Subcutaneous adipose tissue (tissue), 4 donors: Measurements from ENCODE around the gene LCNL1. TPM values are rescaled to one million over a fixed set of nuclear protein-coding genes. Genes with fewer than 3 reads are reported as not detected.

Source experiments
- CTCF ChIP-seq: fragments of 450-650 bp; IDR thresholded peaks from one replicate; pipeline ENCODE4 v1.5.1; 2016; ENCODE audit warnings: low read depth, mild to moderate bottlenecking, control low read depth, antibody characterized with exemption, moderate library complexity
- total RNA-seq, 4 donors: library from RNA; depleted of rRNA; stranded (reverse); fragments of >200 nt; gene quantifications; one replicate each; pipeline ENCODE4 v1.1.0, GENCODE V29; 2016

Gene LCNL1
- total RNA-seq, 4 donors from 2014 or later, result not detected

GRCh38 chr9:136958473-136958872 is 24.3 kb upstream of the LCNL1 start:
- no peak for TF ChIP-seq CTCF

GRCh38 chr9:136958898-136959850 is 23.6 kb upstream of the LCNL1 start:
- no peak for TF ChIP-seq CTCF

- no peak for TF ChIP-seq CTCF
These were observed 22.4 kb upstream of the LCNL1 start for GRCh38 chr9:136960212-136960937.

GRCh38 chr9:136960938-136961275 is 21.9 kb upstream of the LCNL1 start:
- TF ChIP-seq CTCF, result no peak

GRCh38 chr9:136961279-136962065 is 21.3 kb upstream of the LCNL1 start:
- TF ChIP-seq CTCF, result no peak

- TF ChIP-seq CTCF, result no peak
These were observed 20.6 kb upstream of the LCNL1 start for GRCh38 chr9:136962163-136962562.

- TF ChIP-seq CTCF, result no peak
These were observed 20.0 kb upstream of the LCNL1 start for GRCh38 chr9:136962701-136963248.
